Stomach (tissue), 9 donors: ENCODE results near the gene DEDD. TPM values are rescaled to one million over a fixed set of nuclear protein-coding genes. Genes with fewer than 3 reads are reported as not detected.

Source experiments
- DNase-seq, 2 donors: peaks; one replicate each; pipeline versions ENCODE4 v3.0.0 to v3.0.0-alpha.2; 2013 to 2019
- H3K27ac ChIP-seq, 5 donors: fragments of 200-600 bp in 4 of 5; sonication (generic) in 4 of 5; one replicate each; pipeline ENCODE4 v1.5.1; 2013 to 2019; ENCODE audit warnings: mild to moderate bottlenecking in 1 of 5, moderate library complexity in 1 of 5
- H3K27me3 ChIP-seq, 3 donors: fragments of 200-600 bp; sonication (generic); one replicate each; pipeline ENCODE4 v1.5.1; 2017 to 2019; ENCODE audit warnings: mixed run types in 1 of 3
- H3K36me3 ChIP-seq, 4 donors: fragments of 200-600 bp; sonication (generic); 1 replicate in 3 of 4; 2 replicates in 1 of 4; pipeline ENCODE4 v1.5.1; 2016 to 2019
- H3K4me1 ChIP-seq, 4 donors: fragments of 200-600 bp; sonication (generic); one replicate each; pipeline ENCODE4 v1.5.1; 2016 to 2019
- H3K4me3 ChIP-seq, 4 donors: fragments of 200-600 bp; sonication (generic) in 3 of 4; one replicate each; pipeline ENCODE4 v1.5.1; 2016 to 2019; ENCODE audit warnings: mild to moderate bottlenecking in 1 of 4
- H3K9me3 ChIP-seq, 4 donors: fragments of 200-600 bp; sonication (generic); one replicate each; pipeline ENCODE4 v1.5.1; 2016 to 2019
- CTCF ChIP-seq, 7 experiments: fragments of 450-650 bp in 4 of 7; fragments of 200-600 bp in 3 of 7; sonication (generic) in 3 of 7; IDR thresholded peaks; one replicate each; pipeline ENCODE4 v1.5.1; 2016 to 2019; ENCODE audit warnings: antibody characterized with exemption in 7 of 7, control low read depth in 2 of 7, mild to moderate bottlenecking in 1 of 7
- EP300 ChIP-seq: sonication (generic); formaldehyde crosslinking; IDR thresholded peaks from one replicate; pipeline ENCODE4 v1.6.1; 2017; ENCODE audit warnings: antibody characterized with exemption
- POLR2A ChIP-seq, 4 donors: fragments of 450-650 bp; IDR thresholded peaks; one replicate each; pipeline ENCODE4 v1.6.1; 2016; ENCODE audit warnings: antibody characterized with exemption in 4 of 4, control low read depth in 2 of 4, mild to moderate bottlenecking in 1 of 4, moderate library complexity in 1 of 4
- POLR2AphosphoS5 ChIP-seq, 3 donors: sonication (generic); formaldehyde crosslinking; IDR thresholded peaks; one replicate each; pipeline ENCODE4 v1.6.1; 2016; ENCODE audit warnings: antibody characterized with exemption in 3 of 3
- WGBS, 5 donors: extraction: QIAGEN DNeasy Blood & Tissue Kit in 3 of 5; methylation state at CpG; one replicate each; pipeline versions ENCODE4 v1.1.5 to v1.1.7; 2013 to 2018; 5-methylcytosine and 5-hydroxymethylcytosine counted together
- intact Hi-C: fragments of 100-400 bp; cut with DNase I; formaldehyde crosslinking; loops from one replicate; pipeline ENCODE4 v1.15.1; 2023; ENCODE audit warnings: low total_unique reads
- polyA plus RNA-seq, 3 donors: library from polyadenylated mRNA; stranded (reverse); fragments of 200-250 nt; gene quantifications; one replicate each; pipeline ENCODE4 v1.2.3, GENCODE V29; 2013
- total RNA-seq, 5 donors: library from RNA; depleted of rRNA; stranded (reverse); fragments of >200 nt; gene quantifications; one replicate each; pipeline versions ENCODE4 v1.1.0 to v1.2.3, GENCODE V29; 2014 to 2016
- donor health status: healthy with polysubstance abuse.
- donor health status: Bipolar disorder and iron deficiency.
- donor health status: healthy.

DEDD gene
- total and polyA plus RNA-seq, 8 donors, result 2.3 to 35.9 (median 17.6) TPM

GRCh38 chr1:161157867-161158266 is 25.4 kb upstream of the DEDD start:
- Histone ChIP-seq H3K27me3 (no peaks in the 10 kb centered on the region), H3K9me3 (no peaks in the 10 kb centered on the region), H3K27ac (no peak overlapping the region), H3K36me3 (peaks cover 9 to 45% (median 38%) of the 10 kb centered on the region in 4 donors), H3K4me1 (peaks cover 37 to 65% (median 54%) of the 10 kb centered on the region in 4 donors), H3K4me3 (no peak overlapping the region)
- 84 to 100% (median 95%) methylated on average over 1 of the region's 1 CpG for WGBS, 5 donors
- TF ChIP-seq POLR2AphosphoS5 (IDR thresholded peaks at IDR 0.05) (no peak), CTCF (IDR thresholded peaks at IDR 0.05) (no peak), POLR2A (IDR thresholded peaks at IDR 0.05) (no peak), EP300 (no peak)
- no peak for DNase-seq
- intact Hi-C loops, result no loop called here

- TF ChIP-seq CTCF (IDR thresholded peaks at IDR 0.05) (peak in 1 of 7 experiments; percentile 8), POLR2A (IDR thresholded peaks at IDR 0.05) (no peak), POLR2AphosphoS5 (IDR thresholded peaks at IDR 0.05) (peak in 2 of 3 donors; percentile 53 to 82), EP300 (no peak)
- peak; percentile 80 to 96 for DNase-seq
- peak within 1 kb of the TSS; percentile 72 to 77 (median 74) for H3K4me3 ChIP-seq
- no peaks in the 10 kb centered on the region for H3K27me3 ChIP-seq
- no peaks in the 10 kb centered on the region for H3K9me3 ChIP-seq
- peaks cover 16 to 34% (median 24%) of the 10 kb centered on the region in 4 donors for H3K4me1 ChIP-seq
- intact Hi-C loops, result no loop called here
- peak within 1 kb of the TSS; percentile 93 to 99 (median 96) for H3K27ac ChIP-seq
- H3K36me3 ChIP-seq, result peaks cover 5 to 21% (median 19%) of the 10 kb centered on the region in 4 donors
- 0 to 1% (median 0%) methylated on average over 33 of the region's 33 CpGs for WGBS, 5 donors
Observed at GRCh38 chr1:161153682-161154337, 21.3 kb upstream of the DEDD start, which contains the start of gene UFC1. Gene UFC1 (plus strand): TSS chr1:161153978. CDS start chr1:161153998, 20 bp downstream.

GRCh38 chr1:161153176-161153575 is 20.7 kb upstream of the DEDD start:
- TF ChIP-seq POLR2A (IDR thresholded peaks at IDR 0.05) (no peak), POLR2AphosphoS5 (IDR thresholded peaks at IDR 0.05) (no peak), CTCF (IDR thresholded peaks at IDR 0.05) (no peak), EP300 (no peak)
- H3K4me1 ChIP-seq, result peaks cover 13 to 29% (median 19%) of the 10 kb centered on the region in 4 donors
- H3K36me3 ChIP-seq, result peaks cover 5 to 16% (median 14%) of the 10 kb centered on the region in 4 donors
- H3K27me3 ChIP-seq, result no peaks in the 10 kb centered on the region
- WGBS, 5 donors, result 18 to 22% (median 21%) methylated on average over 9 of the region's 9 CpGs
- peak overlapping the region; percentile 72 to 77 (median 74) for H3K4me3 ChIP-seq
- H3K9me3 ChIP-seq, result no peaks in the 10 kb centered on the region
- DNase-seq, result no peak
- peak overlapping the region in 4 of 5 donors; percentile 93 to 99 (median 97) for H3K27ac ChIP-seq
- intact Hi-C loops, result no loop called here

- Histone ChIP-seq H3K27me3 (no peaks in the 10 kb centered on the region), H3K4me3 (no peak overlapping the region), H3K36me3 (no peaks in the 10 kb centered on the region), H3K27ac (no peak overlapping the region), H3K9me3 (no peaks in the 10 kb centered on the region), H3K4me1 (no peaks in the 10 kb centered on the region)
- DNase-seq, result no peak
- TF ChIP-seq POLR2AphosphoS5 (IDR thresholded peaks at IDR 0.05) (no peak), EP300 (no peak), POLR2A (IDR thresholded peaks at IDR 0.05) (no peak), CTCF (IDR thresholded peaks at IDR 0.05) (no peak)
- intact Hi-C loops, result no loop called here
- WGBS, 5 donors, result 66 to 83% (median 72%) methylated on average over 3 of the region's 3 CpGs
Observed at GRCh38 chr1:161145832-161146231, 13.4 kb upstream of the DEDD start.
